NCI-H1930 (cell line): ENCODE results near the gene CD300LB.
"Not testable (repeated sequence)": the region's sequence is repeated elsewhere in the genome, so short reads cannot be mapped to it uniquely, and the experiment has no call there.

Experiments
- DNase-seq, 2 experiments: peaks; one replicate each; lab custom pipeline; 2025; lab: John Stamatoyannopoulos, UW

CD300LB gene

DNA sequence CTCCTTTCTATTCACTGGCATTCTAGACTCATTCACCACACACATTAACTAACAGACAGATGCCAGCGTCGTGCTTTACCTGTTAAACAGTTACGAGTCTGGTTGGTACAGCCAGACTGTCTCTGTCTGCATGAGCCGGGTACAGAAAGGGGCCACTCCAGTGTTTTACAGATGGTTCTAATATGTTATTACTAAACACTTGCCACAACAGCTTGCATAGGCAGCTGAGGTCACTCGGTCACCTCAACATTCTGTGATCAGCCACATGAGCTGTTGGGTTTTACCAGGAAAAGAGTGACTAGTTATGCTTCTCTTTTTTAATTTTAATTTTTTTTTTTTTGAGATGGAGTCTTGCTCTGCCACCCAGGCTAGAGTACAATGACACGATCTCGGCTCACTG lies 39.6 kb downstream of the CD300LB start:
- no peak for DNase-seq

GRCh38 chr17:74490716-74491115 lies 40.6 kb downstream of the CD300LB start:
- no peak for DNase-seq

- not testable (repeated sequence) for DNase-seq
Observed at GRCh38 chr17:74488276-74488675, 43.0 kb downstream of the CD300LB start.

- DNase-seq = no peak
Observed at GRCh38 chr17:74485841-74486240, 45.4 kb downstream of the CD300LB start.

DNA sequence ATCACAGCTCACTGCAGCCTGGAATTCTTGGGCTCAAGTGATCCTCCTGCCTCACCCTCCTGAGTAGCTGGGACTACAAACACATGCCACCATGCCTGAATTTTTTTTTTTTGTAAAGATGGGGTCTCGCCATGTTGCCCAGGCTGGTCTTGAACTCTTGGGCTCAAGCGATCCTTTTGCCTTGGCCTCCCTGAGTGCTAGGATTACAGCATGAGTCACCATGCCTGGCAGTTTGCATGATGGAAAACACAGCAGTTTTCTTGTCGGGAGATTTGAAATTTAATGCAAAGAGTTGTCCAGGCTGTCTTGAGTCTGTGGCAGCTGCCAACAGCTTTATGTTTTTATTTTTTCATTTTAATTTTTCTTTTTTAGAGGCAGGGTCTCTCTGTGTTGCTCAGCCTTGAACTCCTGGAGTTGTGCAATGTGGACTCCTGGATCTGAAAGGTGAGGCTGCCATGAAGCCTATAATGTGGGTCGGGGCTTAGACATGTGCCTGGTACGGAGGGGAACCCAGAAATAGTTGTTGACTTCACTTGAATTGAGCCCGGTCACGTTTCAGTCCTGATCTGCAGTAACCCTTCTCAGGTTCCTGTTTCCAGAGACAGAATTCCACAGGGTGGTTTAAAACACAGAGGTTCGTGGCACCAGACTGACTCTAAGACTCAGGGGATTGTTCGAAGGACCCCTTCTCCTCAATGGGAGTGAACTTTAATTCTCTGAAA lies 46.1 kb downstream of the CD300LB start:
- DNase-seq = no peak

DNA sequence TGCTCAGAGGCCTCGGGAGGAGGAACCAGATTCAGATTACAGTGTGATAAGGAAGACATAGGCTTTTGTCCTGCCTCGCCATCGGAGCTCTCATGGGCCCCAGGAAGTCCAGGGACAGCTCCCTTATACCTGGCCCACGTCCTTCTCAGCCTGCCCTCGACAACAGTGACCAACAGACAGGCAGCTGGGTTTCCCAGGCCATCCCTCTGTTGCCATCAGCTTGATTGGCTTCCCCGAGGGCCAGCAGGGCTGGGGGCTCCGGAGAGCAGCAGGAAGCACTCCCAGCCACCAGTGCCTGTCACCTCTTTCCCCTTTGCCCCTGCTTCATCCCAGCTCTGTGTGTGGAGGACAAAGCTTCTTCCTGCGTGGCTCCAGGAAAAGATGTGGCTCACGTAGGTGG lies 47.2 kb downstream of the CD300LB start:
- no peak for DNase-seq

DNA sequence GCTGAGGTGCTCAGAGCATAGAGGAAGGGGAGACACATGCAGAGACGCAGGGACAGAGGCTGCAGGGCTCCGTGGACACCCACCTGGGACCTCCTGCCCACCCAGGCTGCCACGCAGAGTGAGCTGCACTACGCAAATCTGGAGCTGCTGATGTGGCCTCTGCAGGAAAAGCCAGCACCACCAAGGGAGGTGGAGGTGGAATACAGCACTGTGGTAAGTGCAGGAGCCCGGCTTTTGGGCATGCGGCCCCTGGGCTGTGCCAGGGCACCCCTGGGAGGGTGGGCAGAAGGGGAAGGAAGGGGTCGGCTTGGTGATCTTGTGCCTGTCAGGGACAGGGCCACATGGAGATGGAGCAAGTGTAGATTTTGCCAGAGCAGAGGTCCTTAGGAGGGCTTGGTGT lies 49.7 kb downstream of the CD300LB start:
- DNase-seq = no peak

- DNase-seq = no peak
Observed at GRCh38 chr17:74480290-74480689, 51.0 kb downstream of the CD300LB start.

- no peak for DNase-seq
Observed at GRCh38 chr17:74478420-74479100, 52.7 kb downstream of the CD300LB start.

DNA sequence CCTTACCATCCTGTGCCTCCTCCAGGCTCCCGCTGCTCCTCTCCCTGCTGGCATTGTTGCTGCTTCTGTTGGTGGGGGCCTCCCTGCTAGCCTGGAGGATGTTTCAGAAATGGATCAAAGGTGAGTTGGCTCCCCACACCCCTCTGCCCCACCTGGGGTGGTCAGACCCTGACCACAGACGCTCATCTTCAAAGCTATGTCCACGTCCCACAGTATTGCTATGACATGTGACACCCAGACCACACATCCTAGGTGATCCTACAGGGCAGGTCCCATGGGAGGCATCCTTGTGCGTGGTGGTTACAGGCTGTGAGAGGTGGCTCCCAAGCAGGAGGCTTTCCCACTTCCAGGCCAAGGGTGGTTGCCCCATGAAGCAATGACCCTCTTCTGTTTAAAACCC lies 53.9 kb downstream of the CD300LB start:
- no peak for DNase-seq

GRCh38 chr17:74475189-74475588 lies 56.1 kb downstream of the CD300LB start:
- DNase-seq = no peak

DNA sequence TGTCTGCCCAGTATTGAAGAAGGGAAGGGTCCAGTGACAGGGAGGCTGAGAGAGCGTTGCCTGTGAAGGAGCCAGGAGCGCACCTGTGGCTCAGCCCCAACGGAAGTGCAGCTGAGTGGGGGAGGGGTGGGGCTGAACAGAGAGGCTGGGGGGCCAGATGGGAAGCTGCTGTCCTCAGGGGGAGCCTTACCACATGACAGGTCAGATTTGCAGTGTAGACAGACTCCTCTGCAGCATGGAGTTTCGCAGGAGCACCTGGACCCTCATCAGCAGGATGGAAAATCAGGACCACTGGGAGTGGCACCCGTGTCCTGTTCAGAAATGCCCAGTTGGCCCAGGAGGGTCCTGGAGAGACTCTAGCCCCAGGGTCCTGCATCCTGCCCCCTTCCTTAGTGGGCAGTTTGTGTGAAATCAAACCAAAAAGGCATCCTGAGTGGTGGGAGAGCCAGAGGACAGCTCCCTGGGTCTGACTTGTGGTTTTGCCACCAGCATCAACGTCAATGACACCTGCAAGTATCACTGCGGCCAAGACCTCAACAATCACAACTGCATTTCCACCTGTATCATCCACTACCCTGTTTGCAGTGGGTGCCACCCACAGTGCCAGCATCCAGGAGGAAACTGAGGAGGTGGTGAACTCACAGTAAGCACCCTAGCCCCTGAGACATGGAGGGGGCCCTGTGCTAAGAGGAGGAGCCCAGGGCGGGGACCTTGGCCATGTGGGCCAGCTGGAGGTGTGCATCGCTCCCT lies 57.1 kb downstream of the CD300LB start:
- DNase-seq = no peak

DNA sequence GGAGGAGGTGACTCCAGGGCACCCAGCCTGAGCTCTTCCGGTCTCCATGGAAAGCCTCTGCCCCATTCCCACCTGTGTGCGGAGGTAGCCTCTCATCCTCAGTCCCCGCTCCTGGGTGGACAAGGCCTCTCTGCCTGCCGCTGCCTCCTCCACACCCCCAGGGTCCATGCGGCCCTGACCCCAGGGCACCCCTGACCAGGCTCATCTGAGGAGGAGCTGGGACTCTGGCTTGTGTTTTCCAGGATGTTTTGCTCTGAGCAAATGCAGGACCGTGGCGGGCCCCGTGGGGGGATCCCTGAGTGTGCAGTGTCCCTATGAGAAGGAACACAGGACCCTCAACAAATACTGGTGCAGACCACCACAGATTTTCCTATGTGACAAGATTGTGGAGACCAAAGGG lies 58.0 kb downstream of the CD300LB start:
- DNase-seq = no peak

DNA sequence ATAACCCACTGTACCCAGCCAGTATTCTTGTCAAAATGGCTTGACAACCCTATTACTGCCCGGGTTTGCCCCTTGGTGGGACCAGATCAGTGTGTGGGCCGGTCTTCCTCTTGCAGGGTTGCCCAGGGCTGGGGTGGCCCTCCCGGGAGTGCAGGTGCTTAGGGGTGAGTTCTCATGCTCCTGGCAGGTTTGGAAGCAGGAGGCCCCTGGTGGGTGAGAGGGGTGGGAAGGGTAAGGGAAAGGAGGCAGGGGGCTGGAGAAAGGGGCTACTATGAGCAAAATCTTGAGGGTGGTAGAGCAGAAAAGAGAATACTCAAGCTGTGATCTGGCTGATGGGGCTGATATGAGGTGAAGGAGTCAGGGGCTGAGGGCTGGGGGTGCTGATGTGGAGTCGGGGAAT lies 58.4 kb downstream of the CD300LB start:
- no peak for DNase-seq

DNA sequence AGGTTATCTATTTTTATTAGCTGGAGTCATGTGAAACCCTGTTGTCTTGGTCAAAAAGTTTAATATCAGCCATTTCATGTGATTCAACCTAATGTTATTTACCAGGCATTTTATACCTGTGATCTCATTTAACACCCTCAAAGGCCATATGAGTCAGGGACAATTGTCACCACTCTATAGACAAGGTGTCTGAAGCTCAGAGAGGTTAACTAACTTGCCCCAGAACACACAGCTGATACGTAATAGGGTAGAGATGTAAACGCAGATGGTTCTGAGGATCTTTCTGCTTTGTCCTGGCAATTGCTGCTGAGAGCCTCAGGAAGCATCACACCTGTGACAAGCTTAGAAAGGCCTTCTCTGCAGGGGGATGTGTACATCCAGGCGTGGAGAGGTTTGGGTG lies 59.9 kb downstream of the CD300LB start:
- DNase-seq = no peak
